Measurements from ENCODE around the gene HOXD8. TPM values are rescaled to one million over a fixed set of nuclear protein-coding genes. Genes with fewer than 3 reads are reported as not detected.

The HOXD8 gene
- 1 to 10 TPM in 1 of 6 donors, under 1 TPM in 4, not detected in 1; 0.43 to 2.3 (median 0.74) TPM for total RNA-seq

GRCh38 chr2:176128982-176129796, at the start of gene HOXD8:
HOXD8 (plus strand) TSS chr2:176129705; CDS start chr2:176130367, 662 bp downstream.
- peak in 1 of 2 donors; percentile 88 for DNase-seq

GRCh38 chr2:176079831-176080539, 49.5 kb upstream of the HOXD8 start:
- no peak overlapping the region for H3K27ac ChIP-seq
- peak in 1 of 2 donors; percentile 47 for ATAC-seq (ENCODE audit: low FRiP score in 2 of 2)
- 5% methylated on average over 4 to 59 of the region's 86 CpGs for WGBS, 2 donors

More at GRCh38 chr2:176128982-176129796, at the start of gene HOXD8:
- Histone ChIP-seq H3K27me3 (peaks cover 0 to 81% (median 46%) of the 10 kb centered on the region in 4 donors), H3K9me3 (no peaks in the 10 kb centered on the region), H3K36me3 (no peaks in the 10 kb centered on the region), H3K27ac (no peak within 1 kb of the TSS), H3K4me3 (peak within 1 kb of the TSS in 3 of 4 donors; percentile 22 to 42 (median 42)), H3K4me1 (peaks cover 20 to 33% (median 21%) of the 10 kb centered on the region in 4 donors)
- WGBS, 2 donors = 4 to 8% methylated on average over 13 to 37 of the region's 64 CpGs
- TF ChIP-seq POLR2AphosphoS5 (IDR thresholded peaks at IDR 0.05) (no peak), POLR2A (IDR thresholded peaks at IDR 0.05) (no peak)
- ATAC-seq (ENCODE audit: low FRiP score in 2 of 2) = peak in 1 of 2 donors; percentile 80

GRCh38 chr2:176080540-176081375, 48.7 kb upstream of the HOXD8 start:
- Histone ChIP-seq H3K9me3 (peaks cover 0 to 22% (median 12%) of the 10 kb centered on the region in 4 donors), H3K27me3 (peaks cover 0 to 95% (median 61%) of the 10 kb centered on the region in 4 donors), H3K4me1 (peaks cover 8 to 50% (median 17%) of the 10 kb centered on the region in 4 donors), H3K36me3 (no peaks in the 10 kb centered on the region), H3K27ac (no peak overlapping the region), H3K4me3 (peak overlapping the region in 1 of 4 donors; percentile 13)
- WGBS, 2 donors = 11 to 20% methylated on average over 19 to 41 of the region's 68 CpGs
- peak in 1 of 2 donors; percentile 77 for DNase-seq
- TF ChIP-seq POLR2AphosphoS5 (IDR thresholded peaks at IDR 0.05) (no peak), EP300 (IDR thresholded peaks at IDR 0.05) (no peak), POLR2A (IDR thresholded peaks at IDR 0.05) (no peak)
- no peak for ATAC-seq (ENCODE audit: low FRiP score in 2 of 2)

More at GRCh38 chr2:176079831-176080539, 49.5 kb upstream of the HOXD8 start:
- peak in 1 of 2 donors; percentile 88 for DNase-seq
- H3K9me3 ChIP-seq = peaks cover 0 to 22% (median 12%) of the 10 kb centered on the region in 4 donors
- peak overlapping the region in 2 of 4 donors; percentile 18 to 22 for H3K4me3 ChIP-seq
- TF ChIP-seq POLR2A (IDR thresholded peaks at IDR 0.05) (no peak), CTCF (IDR thresholded peaks at IDR 0.05) (peak; percentile 25 to 53 (median 34))
- H3K36me3 ChIP-seq = no peaks in the 10 kb centered on the region
- H3K4me1 ChIP-seq = peaks cover 8 to 42% (median 16%) of the 10 kb centered on the region in 4 donors
- peaks cover 0 to 95% (median 58%) of the 10 kb centered on the region in 4 donors for H3K27me3 ChIP-seq

- DNase-seq = no peak
- ATAC-seq (ENCODE audit: low FRiP score in 2 of 2) = no peak
- Histone ChIP-seq H3K27me3 (peaks cover 0 to 95% (median 64%) of the 10 kb centered on the region in 4 donors), H3K4me3 (no peak overlapping the region), H3K9me3 (peaks cover 0 to 22% (median 12%) of the 10 kb centered on the region in 4 donors), H3K27ac (no peak overlapping the region), H3K4me1 (peaks cover 8 to 55% (median 19%) of the 10 kb centered on the region in 4 donors), H3K36me3 (no peaks in the 10 kb centered on the region)
- WGBS, 2 donors = 9 to 10% methylated on average over 17 of the region's 17 CpGs
- TF ChIP-seq CTCF (IDR thresholded peaks at IDR 0.05) (no peak), POLR2A (IDR thresholded peaks at IDR 0.05) (no peak), EP300 (IDR thresholded peaks at IDR 0.05) (no peak), POLR2AphosphoS5 (IDR thresholded peaks at IDR 0.05) (no peak)
Measured at GRCh38 chr2:176081376-176081836, 48.1 kb upstream of the HOXD8 start.

GRCh38 chr2:176081837-176082524, 47.5 kb upstream of the HOXD8 start:
- Histone ChIP-seq H3K36me3 (no peaks in the 10 kb centered on the region), H3K4me3 (no peak overlapping the region), H3K9me3 (peaks cover 0 to 22% (median 12%) of the 10 kb centered on the region in 4 donors), H3K27me3 (peaks cover 0 to 94% (median 65%) of the 10 kb centered on the region in 4 donors), H3K4me1 (peaks cover 8 to 55% (median 19%) of the 10 kb centered on the region in 4 donors), H3K27ac (no peak overlapping the region)
- peak in 1 of 2 donors; percentile 81 for DNase-seq
- no peak for ATAC-seq (ENCODE audit: low FRiP score in 2 of 2)
- TF ChIP-seq POLR2AphosphoS5 (IDR thresholded peaks at IDR 0.05) (no peak), POLR2A (IDR thresholded peaks at IDR 0.05) (no peak), CTCF (IDR thresholded peaks at IDR 0.05) (no peak), EP300 (IDR thresholded peaks at IDR 0.05) (no peak)
- 8 to 11% methylated on average over 24 to 45 of the region's 62 CpGs for WGBS, 2 donors

All from upper lobe of left lung (tissue), 6 donors.